GM12891 (cell line): Measurements from ENCODE around the gene FHIT.

ENCODE experiments used
- POLR2A ChIP-seq: IDR thresholded peaks from 2 replicates; pipeline ENCODE4 v1.6.1; 2011; ENCODE audit warnings: low read depth, low read length, control low read depth
- POLR2AphosphoS5 ChIP-seq: IDR thresholded peaks from 2 replicates; pipeline ENCODE4 v1.6.1; 2011; ENCODE audit warnings: low read depth, low read length, control low read depth
- TAF1 ChIP-seq: IDR thresholded peaks from 2 replicates; pipeline ENCODE4 v1.6.1; 2011; ENCODE audit warnings: low read depth, low read length, control low read depth

GRCh38 chr3:59820352-59820934 is 1430.8 kb downstream of the FHIT start:
- TF ChIP-seq POLR2A: no peak
- no peak for TF ChIP-seq POLR2AphosphoS5
- TF ChIP-seq TAF1: no peak
